Uterus (tissue), 4 donors: ENCODE data around the gene LINGO1. TPM values are rescaled to one million over a fixed set of nuclear protein-coding genes. Genes with fewer than 3 reads are reported as not detected.

Source experiments
- DNase-seq, 2 donors: peaks; one replicate each; pipeline ENCODE4 v3.0.0-alpha.2; 2019 to 2020
- H3K27ac ChIP-seq, 2 donors: fragments of 200-600 bp; sonication (generic); 1 replicate in 1 of 2; 2 replicates in 1 of 2; pipeline ENCODE4 v1.5.1; 2016 to 2018
- H3K27me3 ChIP-seq, 2 donors: fragments of 200-600 bp; sonication (generic); one replicate each; pipeline ENCODE4 v1.5.1; 2018 to 2019; ENCODE audit warnings: control low read depth in 1 of 2
- H3K36me3 ChIP-seq, 2 donors: fragments of 200-600 bp; sonication (generic); one replicate each; pipeline ENCODE4 v1.5.1; 2019; ENCODE audit warnings: control low read depth in 1 of 2
- H3K4me1 ChIP-seq, 2 donors: fragments of 200-600 bp; sonication (generic); one replicate each; pipeline ENCODE4 v1.5.1; 2018 to 2019; ENCODE audit warnings: control low read depth in 1 of 2
- H3K4me3 ChIP-seq, 2 donors: fragments of 200-600 bp; sonication (generic); 1 replicate in 1 of 2; 2 replicates in 1 of 2; pipeline ENCODE4 v1.5.1; 2018 to 2019; ENCODE audit warnings: mild to moderate bottlenecking in 1 of 2
- H3K9me3 ChIP-seq, 2 donors: fragments of 200-600 bp; sonication (generic); one replicate each; pipeline ENCODE4 v1.5.1; 2019; ENCODE audit warnings: control low read depth in 1 of 2
- CTCF ChIP-seq, 4 experiments: fragments of 200-600 bp in 2 of 4; fragments of 450-650 bp in 2 of 4; sonication (generic) in 2 of 4; IDR thresholded peaks; one replicate each; pipeline ENCODE4 v1.5.1; 2016 to 2019; ENCODE audit warnings: antibody characterized with exemption in 4 of 4, mild to moderate bottlenecking in 2 of 4, moderate library complexity in 1 of 4
- POLR2A ChIP-seq, 2 donors: fragments of 450-650 bp; IDR thresholded peaks; one replicate each; pipeline ENCODE4 v1.6.1; 2016; ENCODE audit warnings: antibody characterized with exemption in 2 of 2, mild to moderate bottlenecking in 1 of 2, moderate library complexity in 1 of 2
- intact Hi-C: fragments of 100-400 bp; cut with DNase I; formaldehyde crosslinking; loops from one replicate; pipeline ENCODE4 v1.15.1; 2023; ENCODE audit warnings: low total_unique reads
- total RNA-seq, 4 donors: library from RNA; depleted of rRNA in 3 of 4; stranded (reverse); fragments of >200 nt in 3 of 4; gene quantifications; one replicate each; pipeline versions ENCODE4 v1.1.0 to v1.2.4, GENCODE V29; 2014 to 2023
- donor health status: DM: yes; HTN: yes; CAD: no.

LINGO1 gene
- total RNA-seq, 4 donors from 2014 or later, result 0.26 to 9.6 (median 8.4) TPM; not detected in 1

- H3K4me1 ChIP-seq, result no peaks in the 10 kb centered on the region
- no peak for DNase-seq
- H3K36me3 ChIP-seq, result no peaks in the 10 kb centered on the region
- intact Hi-C loops, result no loop called here
- no peaks in the 10 kb centered on the region for H3K9me3 ChIP-seq
- H3K27me3 ChIP-seq, result no peaks in the 10 kb centered on the region
- TF ChIP-seq CTCF (IDR thresholded peaks at IDR 0.05), result no peak
- TF ChIP-seq POLR2A (IDR thresholded peaks at IDR 0.05), result no peak
- H3K4me3 ChIP-seq, result no peak overlapping the region
- H3K27ac ChIP-seq, result no peak overlapping the region
Measured at GRCh38 chr15:77599899-77600298, 32.8 kb downstream of the LINGO1 start.

GRCh38 chr15:77599357-77599756 lies 33.4 kb downstream of the LINGO1 start:
- H3K27ac ChIP-seq, result no peak overlapping the region
- H3K36me3 ChIP-seq, result no peaks in the 10 kb centered on the region
- H3K27me3 ChIP-seq, result no peaks in the 10 kb centered on the region
- no peak for DNase-seq
- intact Hi-C loops, result no loop called here
- H3K4me1 ChIP-seq, result no peaks in the 10 kb centered on the region
- no peak overlapping the region for H3K4me3 ChIP-seq
- no peaks in the 10 kb centered on the region for H3K9me3 ChIP-seq
- TF ChIP-seq POLR2A (IDR thresholded peaks at IDR 0.05) (no peak), CTCF (IDR thresholded peaks at IDR 0.05) (no peak)

GRCh38 chr15:77598644-77599043 lies 34.1 kb downstream of the LINGO1 start:
- no peak overlapping the region for H3K4me3 ChIP-seq
- H3K27ac ChIP-seq, result no peak overlapping the region
- TF ChIP-seq CTCF (IDR thresholded peaks at IDR 0.05), result no peak
- no peak for TF ChIP-seq POLR2A (IDR thresholded peaks at IDR 0.05)

GRCh38 chr15:77597804-77598453 lies 34.8 kb downstream of the LINGO1 start:
- no peaks in the 10 kb centered on the region for H3K27me3 ChIP-seq
- intact Hi-C loops, result no loop called here
- H3K4me3 ChIP-seq, result no peak overlapping the region
- H3K27ac ChIP-seq, result no peak overlapping the region
- no peaks in the 10 kb centered on the region for H3K4me1 ChIP-seq
- H3K9me3 ChIP-seq, result no peaks in the 10 kb centered on the region
- H3K36me3 ChIP-seq, result no peaks in the 10 kb centered on the region
- TF ChIP-seq POLR2A (IDR thresholded peaks at IDR 0.05) (no peak), CTCF (IDR thresholded peaks at IDR 0.05) (no peak)
- DNase-seq, result no peak

More at GRCh38 chr15:77598644-77599043, 34.1 kb downstream of the LINGO1 start:
- intact Hi-C loops, result no loop called here
- no peaks in the 10 kb centered on the region for H3K4me1 ChIP-seq
- no peaks in the 10 kb centered on the region for H3K27me3 ChIP-seq
- no peaks in the 10 kb centered on the region for H3K36me3 ChIP-seq
- H3K9me3 ChIP-seq, result no peaks in the 10 kb centered on the region
- DNase-seq, result no peak

- no peaks in the 10 kb centered on the region for H3K4me1 ChIP-seq
- DNase-seq, result no peak
- no peaks in the 10 kb centered on the region for H3K9me3 ChIP-seq
- intact Hi-C loops, result no loop called here
- no peak overlapping the region for H3K27ac ChIP-seq
- no peaks in the 10 kb centered on the region for H3K36me3 ChIP-seq
- H3K27me3 ChIP-seq, result no peaks in the 10 kb centered on the region
- no peak for TF ChIP-seq POLR2A (IDR thresholded peaks at IDR 0.05)
- no peak for TF ChIP-seq CTCF (IDR thresholded peaks at IDR 0.05)
- H3K4me3 ChIP-seq, result no peak overlapping the region
Measured at GRCh38 chr15:77596821-77597803, 35.6 kb downstream of the LINGO1 start.
